Brain microvascular endothelial cell (primary cell): ENCODE data around the gene KRTAP10-4.

Source experiments
- DNase-seq: peaks from one replicate; pipeline ENCODE4 v3.0.0-alpha.2; 2020
- H3K27ac ChIP-seq: fragments of 250-450 bp; sonication (Bioruptor Pico); 2 replicates; pipeline ENCODE4 v1.5.1; 2020; ENCODE audit warnings: mild to moderate bottlenecking, moderate library complexity
- H3K27me3 ChIP-seq: fragments of 250-450 bp; sonication (Bioruptor Pico); replicated peaks from 2 replicates; pipeline ENCODE4 v1.5.1; 2020; ENCODE audit warnings: mild to moderate bottlenecking
- H3K36me3 ChIP-seq: fragments of 250-450 bp; sonication (Bioruptor Pico); replicated peaks from 2 replicates; pipeline ENCODE4 v1.5.1; 2020; ENCODE audit warnings: mild to moderate bottlenecking
- H3K4me3 ChIP-seq: 2 replicates; pipeline ENCODE4 v1.5.1; 2011; ENCODE audit warnings: low read depth, mild to moderate bottlenecking, control low read depth, low read length, moderate library complexity
- CTCF ChIP-seq: IDR thresholded peaks from 2 replicates; pipeline ENCODE4 v1.5.1; 2011; ENCODE audit warnings: low read depth, mild to moderate bottlenecking, moderate library complexity, low read length, control low read depth, inconsistent platforms; ENCODE audit errors: missing control alignments
- in situ Hi-C: cut with HindIII; loops from 2 replicates; pipeline ENCODE4 v1.10.0; 2017; ENCODE audit warnings: low sequenced_read_pairs, low pct_ligation_motif_present

The KRTAP10-4 gene

GRCh38 chr21:44612029-44612486 is 38.5 kb downstream of the KRTAP10-4 start, which contains the start of gene KRTAP10-8:
Gene KRTAP10-8, plus strand, starts transcription at chr21:44612079. Its CDS starts 22 bp downstream, at chr21:44612101.
- DNase-seq, result no peak
- Histone ChIP-seq H3K36me3 (no peaks in the 10 kb centered on the region), H3K4me3 (no peak within 1 kb of the TSS), H3K27me3 (no peaks in the 10 kb centered on the region), H3K27ac (no peak within 1 kb of the TSS)
- TF ChIP-seq CTCF, result no peak
- in situ Hi-C loops, result no loop called here

GRCh38 chr21:44612669-44613229 is 39.2 kb downstream of the KRTAP10-4 start:
- no peak for DNase-seq
- Histone ChIP-seq H3K4me3 (no peak overlapping the region), H3K27me3 (no peaks in the 10 kb centered on the region), H3K27ac (no peak overlapping the region), H3K36me3 (no peaks in the 10 kb centered on the region)
- in situ Hi-C loops, result no loop called here
- no peak for TF ChIP-seq CTCF

GRCh38 chr21:44613386-44614155 is 40.0 kb downstream of the KRTAP10-4 start:
- H3K27ac ChIP-seq, result no peak overlapping the region
- no peak for TF ChIP-seq CTCF
- no peaks in the 10 kb centered on the region for H3K36me3 ChIP-seq
- no peak overlapping the region for H3K4me3 ChIP-seq
- no peaks in the 10 kb centered on the region for H3K27me3 ChIP-seq
- in situ Hi-C loops, result no loop called here
- no peak for DNase-seq

- DNase-seq, result no peak
- Histone ChIP-seq H3K27ac (no peak overlapping the region), H3K4me3 (no peak overlapping the region), H3K27me3 (no peaks in the 10 kb centered on the region), H3K36me3 (no peaks in the 10 kb centered on the region)
- in situ Hi-C loops, result no loop called here
- no peak for TF ChIP-seq CTCF
Measured at GRCh38 chr21:44614161-44614631, 40.7 kb downstream of the KRTAP10-4 start.

GRCh38 chr21:44614961-44615391 is 41.4 kb downstream of the KRTAP10-4 start:
- H3K27ac ChIP-seq, result no peak overlapping the region
- in situ Hi-C loops, result no loop called here
- no peaks in the 10 kb centered on the region for H3K36me3 ChIP-seq
- no peak overlapping the region for H3K4me3 ChIP-seq
- DNase-seq, result no peak
- no peaks in the 10 kb centered on the region for H3K27me3 ChIP-seq
- TF ChIP-seq CTCF, result no peak
